GM18505 (cell line): Measurements from ENCODE around the gene MYO15A.
"Not testable (repeated sequence)": the region's sequence is repeated elsewhere in the genome, so short reads cannot be mapped to it uniquely, and the experiment has no call there.

ENCODE experiments used
- ATAC-seq: cut with Tn5 transposase; IDR thresholded peaks from one replicate; pipeline ENCODE4 v1.9.1; 2021; ENCODE audit not compliant: unreplicated experiment
- POLR2A ChIP-seq: IDR thresholded peaks from 4 replicates; pipeline ENCODE4 v1.6.1; 2011; ENCODE audit warnings: borderline replicate concordance; ENCODE audit not compliant: insufficient read depth, insufficient read length; ENCODE audit errors: extremely low read depth

The MYO15A gene

DNA sequence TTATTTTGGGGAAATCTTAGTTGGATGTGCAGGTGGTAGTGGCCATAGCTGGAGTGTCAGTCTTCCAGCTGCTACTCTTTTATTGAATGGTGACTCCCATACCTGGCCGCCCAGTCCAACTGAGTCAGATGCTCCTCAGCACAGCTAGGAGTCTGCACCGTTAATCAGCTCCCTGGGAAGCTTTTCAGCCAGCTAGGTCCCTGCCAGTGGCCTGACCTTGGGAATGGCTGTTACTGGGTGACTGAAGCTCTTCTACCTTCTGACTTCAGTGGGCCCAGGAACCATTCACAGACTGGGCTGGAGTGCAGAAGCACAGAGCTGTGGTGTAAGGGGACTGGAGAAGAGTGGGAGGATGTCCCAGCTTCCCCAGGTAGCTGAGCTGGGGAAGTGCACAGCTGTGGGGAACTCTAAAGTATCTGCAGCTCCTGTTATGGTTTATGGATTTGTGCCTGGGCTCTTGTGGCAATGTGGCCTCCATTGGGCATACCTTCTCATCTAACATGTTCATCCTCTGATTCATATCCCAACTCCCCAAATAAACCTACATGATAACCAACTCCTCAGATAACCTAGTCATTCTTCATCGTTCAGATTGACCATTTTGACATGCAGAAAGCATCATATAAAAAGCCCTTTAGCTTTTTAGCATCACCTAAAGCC is 89.1 kb downstream of the MYO15A start:
- no peak for TF ChIP-seq POLR2A

DNA sequence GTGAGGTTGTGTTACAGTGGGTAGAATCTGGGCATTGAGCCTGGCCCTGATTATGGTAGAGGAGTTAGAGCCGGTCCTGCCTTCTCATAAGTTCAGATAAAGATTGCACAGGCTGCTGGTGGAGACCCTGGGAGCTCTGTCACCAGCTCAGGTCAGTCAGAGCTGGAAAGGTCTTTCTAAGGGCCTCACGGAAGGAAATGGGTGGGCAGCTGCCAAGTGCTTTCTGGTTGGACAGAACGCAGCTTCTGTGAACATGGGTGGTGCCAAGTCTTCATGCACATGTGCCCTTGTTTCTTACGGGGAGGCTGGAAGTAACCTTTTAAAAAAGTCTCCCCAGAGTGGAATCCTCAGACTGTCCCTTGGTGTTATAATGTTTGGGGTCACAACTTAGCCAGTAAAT is 90.0 kb downstream of the MYO15A start:
- no peak for ATAC-seq

More for the DNA sequence above, 89.1 kb downstream of the MYO15A start:
- ATAC-seq = no peak

DNA sequence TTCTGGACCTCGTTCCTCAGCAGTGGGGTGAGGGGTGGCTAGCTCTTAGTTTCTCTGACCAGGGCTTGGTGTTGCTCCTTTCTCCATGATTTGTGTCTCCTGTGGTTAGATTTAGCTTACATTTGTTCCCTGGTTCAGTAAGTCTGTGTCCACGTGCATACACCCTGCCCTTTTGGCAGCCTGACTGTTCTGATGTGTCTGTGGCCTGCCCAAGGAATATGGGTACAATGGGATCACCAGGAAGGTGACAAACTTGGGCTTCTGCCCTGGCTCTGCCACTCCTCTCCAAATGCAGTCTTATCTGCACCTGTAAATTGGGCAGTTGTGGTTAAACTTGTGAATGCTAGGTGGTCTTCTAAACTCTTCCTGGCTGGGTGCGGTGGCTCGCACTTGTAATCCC is 92.6 kb downstream of the MYO15A start:
- no peak for TF ChIP-seq POLR2A
- ATAC-seq = no peak

More for the DNA sequence above, 90.0 kb downstream of the MYO15A start:
- TF ChIP-seq POLR2A = no peak

DNA sequence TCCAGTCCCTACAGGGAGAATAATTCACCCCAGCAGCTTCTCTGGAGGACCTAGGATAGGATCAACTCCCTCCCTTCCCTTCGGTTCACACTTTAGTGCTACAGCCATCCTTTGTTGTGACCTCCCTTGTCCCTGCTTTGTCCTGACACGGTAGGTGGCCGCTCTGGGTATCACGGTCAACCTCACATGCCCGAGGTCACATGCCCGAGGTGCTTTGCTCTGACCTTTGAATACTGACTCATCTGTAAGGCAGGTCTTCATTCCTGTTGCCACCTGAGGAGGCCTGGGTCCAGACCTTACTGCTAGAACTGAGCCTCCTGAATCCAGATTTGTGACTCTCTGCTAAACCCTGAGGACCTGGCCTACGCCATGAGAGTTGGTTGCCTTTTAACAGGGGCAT is 94.8 kb downstream of the MYO15A start:
- TF ChIP-seq POLR2A = no peak
- ATAC-seq = no peak

DNA sequence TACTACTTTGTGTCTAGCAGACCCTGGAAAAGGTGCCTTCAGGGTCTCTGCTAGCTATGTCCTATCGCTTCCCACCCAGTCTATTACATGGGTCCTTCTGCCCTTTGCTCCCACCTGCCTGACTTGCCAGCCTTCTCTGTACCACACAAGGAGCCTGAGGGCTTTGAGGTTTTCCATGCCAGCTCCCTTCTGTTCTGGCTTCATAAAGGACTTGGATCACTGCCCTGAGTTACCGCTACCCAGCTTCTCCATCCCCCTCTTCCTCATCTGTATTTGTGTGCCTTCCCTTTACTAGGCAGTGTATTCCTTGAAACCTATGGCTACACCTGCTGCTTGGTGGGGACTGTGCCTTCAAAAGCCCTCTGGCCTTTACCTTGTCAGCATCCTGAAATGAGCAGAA is 97.3 kb downstream of the MYO15A start:
- no peak for TF ChIP-seq POLR2A
- no peak for ATAC-seq

DNA sequence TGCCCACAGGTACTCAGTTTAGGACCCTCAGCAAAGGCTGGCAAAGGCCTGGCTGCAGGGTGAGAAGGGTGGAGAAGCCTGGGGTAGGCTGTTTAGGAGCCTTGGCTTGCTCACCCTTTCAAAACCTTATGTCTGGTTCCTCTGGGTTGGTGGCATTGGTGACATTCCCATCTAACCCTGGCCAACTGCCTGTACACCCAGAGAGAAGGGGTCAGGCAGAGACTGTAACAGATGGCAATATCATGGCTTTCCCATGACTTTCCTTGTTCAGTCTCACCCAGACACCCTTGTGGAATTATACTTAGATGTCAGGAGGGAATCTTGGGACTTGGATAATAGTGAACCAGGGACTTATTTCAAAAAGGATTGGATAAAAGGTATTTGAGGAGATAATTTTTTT is 98.4 kb downstream of the MYO15A start:
- no peak for ATAC-seq
- no peak for TF ChIP-seq POLR2A

DNA sequence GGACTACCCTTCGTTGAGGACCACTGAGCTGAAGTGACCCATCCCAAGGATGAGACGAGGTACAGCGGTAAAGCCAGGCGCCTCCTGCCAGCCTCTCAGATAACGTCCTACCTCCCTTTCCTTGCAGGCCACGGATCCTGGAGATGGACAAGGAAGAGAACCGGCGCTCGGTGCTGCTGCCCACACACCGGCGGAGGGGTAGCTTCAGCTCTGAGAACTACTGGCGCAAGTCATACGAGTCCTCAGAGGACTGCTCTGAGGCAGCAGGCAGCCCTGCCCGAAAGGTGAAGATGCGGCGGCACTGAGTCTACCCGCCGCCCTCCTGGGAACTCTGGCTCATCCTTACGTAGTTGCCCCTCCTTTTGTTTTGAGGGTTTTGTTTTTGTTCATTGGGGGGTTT is 99.5 kb downstream of the MYO15A start:
- TF ChIP-seq POLR2A = no peak
- ATAC-seq = no peak

DNA sequence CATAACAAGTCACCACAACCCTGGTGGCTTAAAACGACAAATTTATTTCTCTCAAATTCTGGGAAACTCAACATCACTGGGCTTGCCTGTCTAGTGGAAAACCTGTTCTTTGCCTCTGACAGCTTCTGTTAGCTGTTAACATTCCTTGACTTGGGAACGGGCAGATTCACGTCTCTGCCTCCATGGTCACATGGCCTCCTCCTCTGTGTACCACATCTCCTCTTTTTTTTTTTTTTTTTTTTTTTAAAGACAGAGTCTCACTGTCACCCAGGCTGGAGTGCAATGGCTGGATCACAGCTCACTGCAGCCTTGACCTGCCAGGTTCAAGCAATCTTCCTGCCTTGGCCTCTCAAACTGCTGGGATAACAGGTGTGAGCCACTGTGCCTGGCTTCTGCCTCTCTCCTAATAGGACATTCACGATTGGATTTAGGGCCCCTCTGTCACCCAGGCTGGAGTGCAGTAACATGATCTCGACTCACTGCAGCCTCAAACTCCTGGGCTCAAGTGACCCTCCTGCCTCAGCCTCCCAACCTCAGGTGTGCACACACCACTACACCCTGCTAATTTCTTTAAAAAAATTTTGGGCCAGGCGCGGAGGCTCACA is 105.2 kb downstream of the MYO15A start:
- no peak for ATAC-seq
- TF ChIP-seq POLR2A = no peak

DNA sequence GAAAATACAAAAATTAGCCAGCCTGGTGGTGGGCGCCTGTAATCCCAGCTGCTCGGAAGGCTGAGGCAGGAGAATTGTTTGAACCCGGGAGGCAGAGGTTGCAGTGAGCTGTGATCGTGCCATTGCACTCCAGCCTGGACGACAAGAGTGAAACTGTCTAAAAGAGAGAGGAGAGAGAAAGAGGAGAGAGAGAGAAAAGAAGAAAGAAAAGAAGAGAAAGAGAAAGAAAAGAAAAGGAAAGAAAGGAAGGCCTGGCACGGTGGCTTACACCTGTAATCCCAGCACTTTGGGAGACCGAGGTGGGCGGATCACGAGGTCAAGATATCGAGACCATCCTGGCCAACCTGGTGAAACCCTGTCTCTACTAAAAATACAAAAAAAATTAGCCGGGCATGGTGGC is 108.3 kb downstream of the MYO15A start:
- not testable (repeated sequence) for ATAC-seq

DNA sequence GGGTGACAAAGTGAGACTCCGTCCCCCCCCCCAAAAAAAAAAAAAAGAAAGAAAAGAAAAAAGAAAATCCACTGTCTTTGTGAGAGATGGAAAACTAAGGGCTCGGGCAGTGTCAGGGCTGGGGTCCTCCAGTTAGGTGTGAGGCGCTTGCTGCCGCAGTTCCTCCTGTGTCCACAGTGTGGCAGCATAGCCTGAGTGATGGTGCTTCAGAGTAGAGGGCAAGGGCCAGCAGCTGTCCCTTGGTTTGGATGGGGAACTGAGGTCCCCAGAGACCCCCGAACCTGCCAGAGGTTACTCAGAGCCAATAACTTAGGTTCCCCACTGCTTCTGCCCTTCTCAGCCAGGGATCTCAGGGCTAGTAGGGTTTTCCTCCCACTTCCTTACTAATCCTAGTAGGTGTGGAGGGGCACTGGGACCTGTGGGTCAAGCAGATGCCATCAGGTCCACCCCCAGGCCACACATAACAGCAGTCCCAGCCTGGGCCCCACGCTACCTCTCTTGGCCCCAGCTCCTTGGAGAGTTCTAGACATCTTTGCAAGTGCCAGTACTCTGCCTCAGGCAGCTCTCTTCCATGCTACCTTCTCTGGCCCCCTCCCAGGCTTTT is 109.0 kb downstream of the MYO15A start:
- no peak for ATAC-seq
- no peak for TF ChIP-seq POLR2A

DNA sequence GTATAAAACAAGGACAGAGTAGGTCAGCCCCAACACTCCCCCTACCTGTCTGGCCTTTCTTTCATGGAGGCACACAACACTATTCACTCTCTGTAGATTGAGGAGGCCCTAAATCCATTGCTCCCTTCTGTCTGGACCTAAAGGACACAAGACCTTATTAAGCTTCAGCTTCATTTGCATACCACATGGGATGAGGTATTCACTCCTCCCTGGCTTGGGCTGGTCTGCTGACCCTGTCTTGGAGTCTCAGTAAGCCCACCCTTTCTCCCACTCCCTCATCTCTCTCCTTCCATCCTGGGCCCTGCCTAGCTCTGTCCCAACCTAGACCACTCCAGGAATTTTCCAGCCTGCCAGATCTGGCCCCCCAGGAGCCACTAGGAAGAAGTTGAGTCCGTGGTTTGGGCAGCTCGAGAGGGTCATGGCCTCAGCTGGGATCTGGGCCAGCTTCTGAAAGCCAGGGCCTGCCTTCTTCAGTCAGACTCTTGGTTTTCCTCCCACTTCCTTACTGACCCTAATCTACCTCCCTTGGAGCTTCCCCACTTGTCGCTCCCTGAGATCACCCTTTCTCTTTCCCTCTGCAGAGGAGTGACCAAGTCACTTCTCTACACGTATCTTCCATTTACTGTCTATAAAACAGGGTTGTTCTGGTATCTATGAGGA is 110.3 kb downstream of the MYO15A start:
- TF ChIP-seq POLR2A = no peak
- no peak for ATAC-seq

DNA sequence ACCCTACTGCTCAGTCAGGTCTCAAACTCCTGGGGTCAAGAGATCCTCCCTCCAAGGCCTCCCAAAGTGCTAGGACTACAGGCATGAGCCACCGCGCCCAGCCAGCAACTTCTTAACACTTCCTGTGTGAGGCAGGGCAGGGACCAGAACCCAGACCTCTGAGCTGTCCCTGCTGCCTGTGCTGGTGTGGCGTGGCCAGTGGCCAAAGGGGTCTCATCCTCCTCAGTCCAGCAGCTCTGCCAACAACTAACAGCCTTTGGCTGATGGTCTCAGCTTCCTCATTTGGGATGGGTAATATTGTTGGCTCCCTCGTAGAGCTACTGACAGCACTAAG is 115.5 kb downstream of the MYO15A start:
- no peak for ATAC-seq
- no peak for TF ChIP-seq POLR2A

DNA sequence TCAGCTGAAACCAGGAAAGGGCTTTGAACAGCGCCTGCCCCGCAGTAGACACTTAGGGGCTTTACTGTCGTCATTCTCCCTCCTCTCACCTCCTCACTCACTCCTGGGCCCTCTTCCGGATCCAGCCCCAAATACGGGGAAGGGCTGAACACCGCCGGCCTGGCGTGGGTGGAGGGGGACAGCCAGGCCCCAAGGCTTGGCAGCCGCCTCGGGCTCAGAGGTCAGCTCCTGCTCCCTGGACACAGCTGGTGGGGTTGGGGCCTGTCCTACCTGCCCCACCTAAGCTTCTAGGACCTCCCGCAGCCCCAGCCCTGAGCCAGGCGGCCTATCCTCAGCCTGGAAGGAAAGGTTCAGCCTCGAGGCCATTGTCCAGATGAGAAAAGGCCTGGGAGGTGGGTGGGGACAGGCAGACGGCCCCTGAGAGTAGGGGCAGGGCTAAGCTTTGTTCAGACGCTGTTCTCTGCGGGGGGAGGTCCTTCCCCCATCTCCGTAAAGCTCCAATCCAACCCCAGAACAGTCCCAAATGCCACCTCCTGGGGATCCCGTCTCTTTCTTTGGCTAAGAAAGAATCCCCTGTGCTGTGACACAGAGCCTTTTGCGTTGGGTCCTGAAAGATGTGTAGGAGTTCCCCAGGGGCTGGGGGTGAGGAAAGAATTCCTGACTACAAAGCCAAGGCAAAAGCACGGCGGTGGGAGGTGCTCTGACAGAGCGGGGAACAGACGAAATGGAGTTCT is 116.0 kb downstream of the MYO15A start:
- no peak for TF ChIP-seq POLR2A
- no peak for ATAC-seq

DNA sequence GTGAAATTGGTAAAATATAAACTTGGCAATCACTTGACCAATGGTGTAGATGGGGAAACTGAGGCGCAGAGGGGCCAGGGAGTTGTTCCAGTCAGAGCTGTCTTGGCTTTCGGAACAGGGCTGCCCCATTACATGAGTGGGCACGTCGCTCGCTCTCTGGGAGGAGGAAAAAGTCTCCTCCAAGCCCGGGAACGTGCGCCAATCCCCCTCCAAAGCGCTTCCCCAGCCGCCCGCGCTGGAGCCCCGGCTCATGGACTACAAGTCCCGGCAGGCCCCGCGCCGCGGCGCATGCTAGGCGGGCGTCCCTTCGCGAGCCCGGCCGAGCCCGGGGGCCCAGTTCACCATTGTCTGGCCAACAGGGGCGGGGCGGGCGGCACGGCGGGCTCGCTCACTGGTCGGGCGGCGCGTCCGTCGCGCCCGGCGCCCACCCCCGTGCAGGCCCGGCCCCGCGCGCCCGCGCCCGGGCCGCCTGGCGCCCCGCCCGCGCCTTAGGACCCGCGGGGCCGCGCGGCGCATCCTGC is 116.6 kb downstream of the MYO15A start, which contains the start of gene LLGL1:
TSS of gene LLGL1 (plus strand) at position 515 of the 521 bp plus-strand sequence. CDS start 48 bp downstream, outside the sequence.
- ATAC-seq = peak; percentile 86
- TF ChIP-seq POLR2A = no peak
